HEK293 (cell line): ENCODE data around the gene PIP5K1C.

Experiments used
- CTCF ChIP-seq: fragments of 450-650 bp; formaldehyde crosslinking; IDR thresholded peaks from 2 replicates; pipeline ENCODE4 v1.5.1; 2016; ENCODE audit warnings: missing biosample characterization, missing genetic modification characterization
- HOXA7 ChIP-seq: sonication (generic); formaldehyde crosslinking; IDR thresholded peaks from 2 replicates; pipeline ENCODE4 v1.8.1; 2022; ENCODE audit warnings: missing genetic modification reagents, borderline replicate concordance
- KLF10 ChIP-seq: fragments of 450-650 bp; IDR thresholded peaks from 2 replicates; pipeline ENCODE4 v1.5.1; 2018; ENCODE audit warnings: missing biosample characterization, mild to moderate bottlenecking, missing genetic modification characterization
- MYNN ChIP-seq: fragments of 450-650 bp; formaldehyde crosslinking; IDR thresholded peaks from 2 replicates; pipeline ENCODE4 v1.5.1; 2016; ENCODE audit warnings: missing biosample characterization, missing genetic modification characterization, borderline replicate concordance
- ZIC2 ChIP-seq: fragments of 450-650 bp; formaldehyde crosslinking; IDR thresholded peaks from 2 replicates; pipeline ENCODE4 v1.5.1; 2016; ENCODE audit warnings: missing biosample characterization, missing genetic modification characterization
- ZNF121 ChIP-seq: fragments of 450-650 bp; formaldehyde crosslinking; IDR thresholded peaks from 2 replicates; pipeline ENCODE4 v1.5.1; 2016; ENCODE audit warnings: missing biosample characterization, missing genetic modification characterization
- ZNF175 ChIP-seq: fragments of 450-650 bp; formaldehyde crosslinking; IDR thresholded peaks from 2 replicates; pipeline ENCODE4 v1.5.1; 2016; ENCODE audit warnings: missing biosample characterization, missing genetic modification characterization
- ZNF24 ChIP-seq: fragments of 450-650 bp; formaldehyde crosslinking; IDR thresholded peaks from 2 replicates; pipeline ENCODE4 v1.5.1; 2016; ENCODE audit warnings: missing biosample characterization, missing genetic modification characterization
- ZNF274 ChIP-seq, 2 experiments: fragments of 200-500 bp in 1 of 2; fragments of 450-650 bp in 1 of 2; sonication (Bioruptor generic) in 1 of 2; formaldehyde crosslinking in 1 of 2; IDR thresholded peaks; 2 replicates each; pipeline versions ENCODE4 v1.5.1 to v1.6.1; 2014 to 2016; ENCODE audit warnings: borderline replicate concordance in 1 of 2, inconsistent platforms in 1 of 2, low read length in 1 of 2, missing biosample characterization in 1 of 2, missing genetic modification characterization in 1 of 2
- ZNF350 ChIP-seq: fragments of 450-650 bp; formaldehyde crosslinking; IDR thresholded peaks from 2 replicates; pipeline ENCODE4 v1.5.0; 2017; ENCODE audit warnings: missing biosample characterization, mild to moderate bottlenecking, missing genetic modification characterization
- ZNF362 ChIP-seq: fragments of 450-650 bp; formaldehyde crosslinking; IDR thresholded peaks from 2 replicates; pipeline ENCODE4 v1.5.1; 2016; ENCODE audit warnings: missing biosample characterization, missing genetic modification characterization
- ZNF529 ChIP-seq: fragments of 450-650 bp; formaldehyde crosslinking; IDR thresholded peaks from 2 replicates; pipeline ENCODE4 v1.5.1; 2017; ENCODE audit warnings: missing genetic modification characterization, missing biosample characterization; ENCODE audit not compliant: insufficient replicate concordance
- ZNF629 ChIP-seq: fragments of 450-650 bp; formaldehyde crosslinking; IDR thresholded peaks from 2 replicates; pipeline ENCODE4 v1.5.1; 2017; ENCODE audit warnings: missing biosample characterization, missing genetic modification characterization
- ZNF747 ChIP-seq: fragments of 450-650 bp; formaldehyde crosslinking; IDR thresholded peaks from 2 replicates; pipeline ENCODE4 v1.5.1; 2016; ENCODE audit warnings: missing biosample characterization, missing genetic modification characterization

GRCh38 chr19:3607303-3608078, 92.8 kb downstream of the PIP5K1C start:
- TF ChIP-seq ZNF362 (tag by site-specific recombination) (no peak), ZNF529 (tag by site-specific recombination) (no peak), ZNF121 (tag by site-specific recombination) (no peak), CTCF (tag by site-specific recombination) (no peak), KLF10 (tag by site-specific recombination) (no peak), ZNF24 (tag by site-specific recombination) (no peak), MYNN (tag by site-specific recombination) (no peak), ZNF747 (tag by site-specific recombination) (no peak), HOXA7 (no peak), ZNF274 (IDR thresholded peaks at IDR 0.05; ENCODE audit: low read length) (no peak), ZNF274 (tag by site-specific recombination; IDR thresholded peaks at IDR 0.05; ENCODE audit: borderline replicate concordance) (no peak), ZNF629 (tag by site-specific recombination) (no peak), ZNF350 (tag by site-specific recombination) (no peak), ZNF175 (tag by site-specific recombination) (no peak), ZIC2 (no peak)
